OCI-LY1 (cell line): ENCODE data around the gene MCEMP1.

Experiments used
- CTCF ChIP-seq: fragments of 200-600 bp; sonication (generic), shearing (Covaris generic); IDR thresholded peaks from 2 replicates; pipeline ENCODE4 v1.5.1; 2017; ENCODE audit warnings: mild to moderate bottlenecking, antibody characterized with exemption, low read length, moderate library complexity, mixed read lengths
- EZH2 ChIP-seq: fragments of 200-600 bp; sonication (generic), shearing (Covaris generic); IDR thresholded peaks from 2 replicates; pipeline ENCODE4 v1.8.0; 2017; ENCODE audit warnings: borderline replicate concordance, mixed run types, mild to moderate bottlenecking, antibody characterized with exemption, low read length, moderate library complexity, mixed read lengths

GRCh38 chr19:7670790-7671189, 6.1 kb upstream of the MCEMP1 start:
- TF ChIP-seq CTCF (no peak), EZH2 (no peak)
